Kidney (tissue), 14 donors: ENCODE measurements around the gene CNPPD1. TPM values are rescaled to one million over a fixed set of nuclear protein-coding genes. Genes with fewer than 3 reads are reported as not detected.

Experiments
- DNase-seq, 5 donors: peaks; one replicate each; pipeline ENCODE4 v3.0.0-alpha.2; 2013 to 2020
- FAIRE-seq: peaks from 2 replicates; lab custom pipeline; 2012; peaks lifted over from hg19 to GRCh38; lab: Jason Lieb, UNC
- H3K27ac ChIP-seq, 2 donors: one replicate each; pipeline ENCODE4 v1.7.0; 2013; ENCODE audit warnings: low read depth in 2 of 2, low read length in 2 of 2, inconsistent platforms in 1 of 2
- H3K27me3 ChIP-seq: one replicate; pipeline ENCODE4 v1.7.1; 2013; ENCODE audit warnings: low read length, inconsistent platforms; ENCODE audit not compliant: control insufficient read depth, insufficient read depth
- H3K36me3 ChIP-seq, 3 donors: one replicate each; pipeline versions ENCODE4 v1.7.0 to v1.7.1; 2013; ENCODE audit warnings: low read length in 3 of 3, control low read depth in 1 of 3, inconsistent platforms in 1 of 3; ENCODE audit not compliant: insufficient read depth in 3 of 3, control insufficient read depth in 2 of 3
- H3K4me1 ChIP-seq, 3 donors: one replicate each; pipeline versions ENCODE4 v1.7.0 to v1.7.1; 2013; ENCODE audit warnings: low read length in 3 of 3, inconsistent platforms in 1 of 3, low read depth in 1 of 3; ENCODE audit not compliant: control insufficient read depth in 2 of 3, insufficient read depth in 2 of 3
- H3K4me3 ChIP-seq, 3 donors: one replicate each; pipeline versions ENCODE4 v1.7.0 to v1.8.1; 2013; ENCODE audit warnings: low read length in 3 of 3, control low read depth in 1 of 3, inconsistent platforms in 1 of 3
- H3K9ac ChIP-seq, 3 donors: one replicate each; pipeline versions ENCODE4 v1.7.0 to v1.7.1; 2013; ENCODE audit warnings: low read length in 3 of 3, control low read depth in 1 of 3, inconsistent platforms in 1 of 3
- H3K9me3 ChIP-seq, 3 donors: one replicate each; pipeline versions ENCODE4 v1.7.0 to v1.7.1; 2013; ENCODE audit warnings: low read length in 3 of 3, control low read depth in 1 of 3, inconsistent platforms in 1 of 3; ENCODE audit not compliant: control insufficient read depth in 2 of 3, insufficient read depth in 1 of 3
- intact Hi-C: fragments of 100-400 bp; cut with DNase I; formaldehyde crosslinking; loops from one replicate; pipeline ENCODE4 v1.11.1; 2022
- polyA plus RNA-seq: library from polyadenylated mRNA; stranded (reverse); fragments of 350-450 nt; fragmentation: Illumina TruSeq; extraction: RNeasy Lipid Tissue Mini Kit (QIAGEN cat#74804); gene quantifications from one replicate; pipeline ENCODE4 v1.2.3, GENCODE V29; 2014; ENCODE audit warnings: low read depth, low replicate concordance; ENCODE audit not compliant: insufficient read depth
- total RNA-seq: library from RNA; stranded (reverse); fragmentation: NEBNext Ultra II Directional; extraction: Animal tissue kit (Norgen Biotek cat#: 25700); gene quantifications from one replicate; pipeline ENCODE4 v1.2.1, GENCODE V29; 2021
- TF ChIP-seq, protein P1 (sequence below): IDR thresholded peaks from 3 replicates; pipeline ENCODE4 v1.5.1; 2012; ENCODE audit warnings: mild to moderate bottlenecking, moderate library complexity, borderline replicate concordance; ENCODE audit not compliant: insufficient read depth; ENCODE audit errors: extremely low read depth
- donor health status: control.
- donor health status: control.
- donor health status: control.
- donor health status: control.
- donor health status: control.
- donor health status: DM: yes; HTN: yes; CAD: no.
- donor health status: Normal renal cell carcinoma (clear cell type).

Gene CNPPD1
- total and polyA plus RNA-seq, 2 donors from 2014 or later = 97.5 to 131 TPM

DNA sequence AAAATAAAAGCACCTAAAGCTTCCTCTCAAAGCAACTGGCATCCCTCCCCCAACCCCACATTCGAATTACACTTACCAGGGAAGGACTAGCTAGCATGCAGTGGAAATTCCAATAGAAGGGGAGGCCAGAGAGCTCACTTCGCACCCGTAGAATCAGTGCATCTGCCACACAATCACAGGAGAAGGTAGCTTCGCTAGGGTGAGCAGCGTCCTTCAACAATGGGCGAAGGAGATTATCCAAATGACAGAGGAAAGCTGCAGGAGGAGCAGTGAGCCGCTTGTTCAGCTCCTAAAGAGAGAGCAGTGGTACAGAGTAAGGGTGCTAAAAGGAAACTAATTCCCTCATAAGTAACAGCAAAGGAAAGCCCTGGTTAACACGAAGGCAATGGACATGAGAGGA, 19.3 kb downstream of the CNPPD1 start:
- Histone ChIP-seq H3K27me3 (no peaks in the 10 kb centered on the region), H3K4me1 (peaks cover 0 to 3% (median 0%) of the 10 kb centered on the region in 3 donors), H3K27ac (no peak overlapping the region), H3K9ac (no peak overlapping the region), H3K36me3 (peaks cover 0 to 3% (median 0%) of the 10 kb centered on the region in 3 donors), H3K9me3 (no peaks in the 10 kb centered on the region), H3K4me3 (no peak overlapping the region)
- TF ChIP-seq, protein P1, sequence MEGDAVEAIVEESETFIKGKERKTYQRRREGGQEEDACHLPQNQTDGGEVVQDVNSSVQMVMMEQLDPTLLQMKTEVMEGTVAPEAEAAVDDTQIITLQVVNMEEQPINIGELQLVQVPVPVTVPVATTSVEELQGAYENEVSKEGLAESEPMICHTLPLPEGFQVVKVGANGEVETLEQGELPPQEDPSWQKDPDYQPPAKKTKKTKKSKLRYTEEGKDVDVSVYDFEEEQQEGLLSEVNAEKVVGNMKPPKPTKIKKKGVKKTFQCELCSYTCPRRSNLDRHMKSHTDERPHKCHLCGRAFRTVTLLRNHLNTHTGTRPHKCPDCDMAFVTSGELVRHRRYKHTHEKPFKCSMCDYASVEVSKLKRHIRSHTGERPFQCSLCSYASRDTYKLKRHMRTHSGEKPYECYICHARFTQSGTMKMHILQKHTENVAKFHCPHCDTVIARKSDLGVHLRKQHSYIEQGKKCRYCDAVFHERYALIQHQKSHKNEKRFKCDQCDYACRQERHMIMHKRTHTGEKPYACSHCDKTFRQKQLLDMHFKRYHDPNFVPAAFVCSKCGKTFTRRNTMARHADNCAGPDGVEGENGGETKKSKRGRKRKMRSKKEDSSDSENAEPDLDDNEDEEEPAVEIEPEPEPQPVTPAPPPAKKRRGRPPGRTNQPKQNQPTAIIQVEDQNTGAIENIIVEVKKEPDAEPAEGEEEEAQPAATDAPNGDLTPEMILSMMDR = no peak
- DNase-seq (no peak), FAIRE-seq (no peak)
- intact Hi-C loops = loop anchor here (10.0 kb wide), 1 partner anchor 103 kb away; no protein-coding TSS in a partner anchor

DNA sequence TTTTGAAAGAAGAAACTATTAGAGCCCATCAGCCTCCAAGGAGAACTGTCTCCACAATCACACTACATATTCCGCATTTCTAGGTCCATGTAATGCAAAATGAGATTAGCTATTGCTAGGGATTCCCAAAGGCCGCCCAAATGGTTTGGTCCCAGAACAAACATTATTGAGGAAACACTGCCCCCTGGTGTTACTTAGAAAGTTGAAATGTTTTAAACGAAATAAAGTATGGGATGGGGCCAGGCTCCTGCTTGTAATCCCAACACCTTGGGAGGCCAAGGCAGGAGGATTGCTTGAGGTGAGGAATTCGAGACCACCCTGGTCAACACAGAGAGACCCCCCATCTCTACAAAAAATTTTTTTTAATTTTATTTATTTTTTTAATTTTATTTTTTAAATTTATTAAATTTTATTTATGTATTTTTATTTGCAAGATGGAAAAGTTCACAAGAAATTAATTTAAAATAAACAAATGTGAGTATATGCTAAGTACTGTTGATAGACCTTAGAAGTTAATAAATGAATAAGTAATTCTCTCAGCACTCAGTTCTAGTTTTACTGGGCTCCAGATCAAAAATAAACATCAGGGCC, 21.6 kb downstream of the CNPPD1 start:
- Histone ChIP-seq H3K27ac (no peak overlapping the region), H3K4me3 (no peak overlapping the region), H3K36me3 (peaks cover 0 to 3% (median 0%) of the 10 kb centered on the region in 3 donors), H3K4me1 (no peaks in the 10 kb centered on the region), H3K9me3 (no peaks in the 10 kb centered on the region), H3K27me3 (no peaks in the 10 kb centered on the region), H3K9ac (no peak overlapping the region)
- DNase-seq (peak in 3 of 5 donors; percentile 50 to 93 (median 85)), FAIRE-seq (no peak)
- intact Hi-C loops = loop anchor here (10.0 kb wide), 1 partner anchor 100 kb away; no protein-coding TSS in a partner anchor
- TF ChIP-seq, protein P1 = peak; percentile 65

DNA sequence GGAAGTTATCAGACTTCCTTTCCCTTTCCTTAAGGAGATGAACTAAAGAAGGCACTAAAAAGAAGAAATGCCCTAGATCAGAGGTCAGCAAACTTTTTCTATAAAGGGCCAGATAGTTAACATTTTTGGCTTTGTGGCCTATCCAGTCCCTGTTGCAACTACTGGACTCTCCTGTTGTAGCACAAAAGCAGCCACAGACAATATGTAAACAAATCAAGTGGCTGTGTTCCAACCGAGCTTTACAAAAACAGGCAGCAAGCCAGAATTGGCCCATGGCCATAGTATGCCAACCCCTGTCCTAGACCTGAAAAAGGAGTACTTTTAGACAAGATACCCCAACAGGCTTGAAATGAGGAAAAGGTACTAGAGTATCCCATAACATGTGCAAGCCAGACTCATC, 27.1 kb downstream of the CNPPD1 start:
- intact Hi-C loops = loop anchor here (10.0 kb wide), 1 partner anchor 95 kb away; no protein-coding TSS in a partner anchor
- H3K4me3 ChIP-seq = no peak overlapping the region
- peaks cover 2 to 18% (median 11%) of the 10 kb centered on the region in 3 donors for H3K36me3 ChIP-seq
- FAIRE-seq = no peak
- no peak overlapping the region for H3K9ac ChIP-seq
- TF ChIP-seq, protein P1 = no peak
- no peaks in the 10 kb centered on the region for H3K9me3 ChIP-seq
- peak in 1 of 5 donors; percentile 12 for DNase-seq
- no peak overlapping the region for H3K27ac ChIP-seq
- no peaks in the 10 kb centered on the region for H3K27me3 ChIP-seq
- H3K4me1 ChIP-seq = peaks cover 0 to 2% (median 0%) of the 10 kb centered on the region in 3 donors
